ENCODE data around the gene C13orf46. TPM values are rescaled to one million over a fixed set of nuclear protein-coding genes. Genes with fewer than 3 reads are reported as not detected.

The C13orf46 gene
- total RNA-seq, 2 experiments from 2014 or later: 1.6 to 1.9 TPM

GRCh38 chr13:113946409-113947181, 27.3 kb downstream of the C13orf46 start:
- no peak overlapping the region for H3K4me3 Mint-ChIP-seq
- no peak overlapping the region for H3K27ac Mint-ChIP-seq
- peaks cover 5% of the 10 kb centered on the region for H3K4me1 Mint-ChIP-seq (ENCODE audit: low read depth)
- H3K9me3 Mint-ChIP-seq: no peaks in the 10 kb centered on the region
- ATAC-seq (no peak), DNase-seq (no peak)
- ChIA-PET CTCF (interaction anchor here (1.0 to 1.7 kb wide), 2 partner anchors 132 to 279 kb away, joined by 3 to 5 read pairs; no protein-coding TSS in a partner anchor), POLR2A (interaction anchor here (1.2 kb wide), 1 partner anchor 12 kb away, joined by 3 read pairs; no protein-coding TSS in a partner anchor)
- no peaks in the 10 kb centered on the region for H3K27me3 Mint-ChIP-seq
- intact Hi-C loops (cut with micrococcal nuclease): no loop called here
- H3K36me3 Mint-ChIP-seq (ENCODE audit: low read depth): no peaks in the 10 kb centered on the region
- TF ChIP-seq CTCF (IDR thresholded peaks at IDR 0.05): no peak

- no peaks in the 10 kb centered on the region for H3K9me3 Mint-ChIP-seq
- no peak overlapping the region for H3K4me3 Mint-ChIP-seq
- intact Hi-C loops (cut with micrococcal nuclease): no loop called here
- no peak for DNase-seq
- ChIA-PET POLR2A (interaction anchor here (1.2 kb wide), 1 partner anchor 13 kb away, joined by 3 read pairs; no protein-coding TSS in a partner anchor), CTCF (interaction anchor here (1.7 kb wide), 1 partner anchor 280 kb away, joined by 5 read pairs; no protein-coding TSS in a partner anchor)
- no peak overlapping the region for H3K27ac Mint-ChIP-seq
- peaks cover 5% of the 10 kb centered on the region for H3K4me1 Mint-ChIP-seq (ENCODE audit: low read depth)
- no peak for TF ChIP-seq CTCF (IDR thresholded peaks at IDR 0.05)
- no peaks in the 10 kb centered on the region for H3K27me3 Mint-ChIP-seq
- no peaks in the 10 kb centered on the region for H3K36me3 Mint-ChIP-seq (ENCODE audit: low read depth)
- no peak for ATAC-seq
Measured at GRCh38 chr13:113945857-113946408, 27.9 kb downstream of the C13orf46 start.

- ATAC-seq (no peak), DNase-seq (no peak)
- no peak overlapping the region for H3K4me3 Mint-ChIP-seq
- H3K36me3 Mint-ChIP-seq (ENCODE audit: low read depth): no peaks in the 10 kb centered on the region
- no peaks in the 10 kb centered on the region for H3K27me3 Mint-ChIP-seq
- intact Hi-C loops (cut with micrococcal nuclease): no loop called here
- ChIA-PET CTCF (no interaction called here), POLR2A (no interaction called here)
- no peak for TF ChIP-seq CTCF (IDR thresholded peaks at IDR 0.05)
- no peak overlapping the region for H3K27ac Mint-ChIP-seq
- peaks cover 5% of the 10 kb centered on the region for H3K4me1 Mint-ChIP-seq (ENCODE audit: low read depth)
- no peaks in the 10 kb centered on the region for H3K9me3 Mint-ChIP-seq
Measured at GRCh38 chr13:113943821-113944565, 29.9 kb downstream of the C13orf46 start.

GRCh38 chr13:113942591-113943103, 31.2 kb downstream of the C13orf46 start:
- peak; percentile 17 for ATAC-seq
- no peaks in the 10 kb centered on the region for H3K9me3 Mint-ChIP-seq

More at GRCh38 chr13:113942591-113943103, 31.2 kb downstream of the C13orf46 start:
- ChIA-PET POLR2A (no interaction called here), CTCF (no interaction called here)
- H3K4me3 Mint-ChIP-seq: no peak overlapping the region
- peaks cover 2% of the 10 kb centered on the region for H3K4me1 Mint-ChIP-seq (ENCODE audit: low read depth)
- no peak for DNase-seq
- intact Hi-C loops (cut with micrococcal nuclease): no loop called here
- no peaks in the 10 kb centered on the region for H3K27me3 Mint-ChIP-seq
- TF ChIP-seq CTCF (IDR thresholded peaks at IDR 0.05): no peak
- no peaks in the 10 kb centered on the region for H3K36me3 Mint-ChIP-seq (ENCODE audit: low read depth)
- no peak overlapping the region for H3K27ac Mint-ChIP-seq
